DMS 273 (cell line): Measurements from ENCODE around the gene ALDOC.

ENCODE experiments used
- DNase-seq: peaks from one replicate; lab custom pipeline; 2025; ENCODE audit not compliant: unreplicated experiment; lab: John Stamatoyannopoulos, UW

Gene ALDOC

DNA sequence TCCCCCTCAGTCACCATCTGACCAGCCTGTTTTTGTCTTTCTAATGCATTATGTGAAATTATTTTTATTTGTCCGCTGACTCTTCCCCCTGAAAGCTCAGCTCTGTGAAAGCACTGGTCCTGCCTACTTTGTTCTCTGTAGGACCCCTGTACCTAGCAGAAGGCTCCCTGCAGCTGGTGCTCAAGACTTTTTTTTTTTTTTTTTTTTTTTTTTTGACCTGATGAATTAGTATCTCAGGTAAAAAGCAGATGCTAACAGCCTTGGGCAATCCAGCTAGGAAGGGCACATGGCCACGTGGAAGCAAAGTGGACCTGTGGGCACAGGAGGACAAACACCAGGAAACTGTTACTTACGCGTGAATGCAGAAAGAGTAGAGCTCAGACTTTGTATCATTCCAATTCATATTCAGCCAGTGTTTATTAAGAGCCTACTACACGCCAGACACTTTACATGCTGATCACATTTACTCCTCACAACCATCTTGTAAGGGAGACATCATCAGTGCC, 23.6 kb downstream of the ALDOC start:
- no peak for DNase-seq

GRCh38 chr17:28552176-28552999, 24.3 kb downstream of the ALDOC start, which contains the start of gene UNC119:
Gene UNC119, minus strand, starts transcription at chr17:28552624. Its CDS starts 67 bp downstream, at chr17:28552557.
- DNase-seq = peak; percentile 93

DNA sequence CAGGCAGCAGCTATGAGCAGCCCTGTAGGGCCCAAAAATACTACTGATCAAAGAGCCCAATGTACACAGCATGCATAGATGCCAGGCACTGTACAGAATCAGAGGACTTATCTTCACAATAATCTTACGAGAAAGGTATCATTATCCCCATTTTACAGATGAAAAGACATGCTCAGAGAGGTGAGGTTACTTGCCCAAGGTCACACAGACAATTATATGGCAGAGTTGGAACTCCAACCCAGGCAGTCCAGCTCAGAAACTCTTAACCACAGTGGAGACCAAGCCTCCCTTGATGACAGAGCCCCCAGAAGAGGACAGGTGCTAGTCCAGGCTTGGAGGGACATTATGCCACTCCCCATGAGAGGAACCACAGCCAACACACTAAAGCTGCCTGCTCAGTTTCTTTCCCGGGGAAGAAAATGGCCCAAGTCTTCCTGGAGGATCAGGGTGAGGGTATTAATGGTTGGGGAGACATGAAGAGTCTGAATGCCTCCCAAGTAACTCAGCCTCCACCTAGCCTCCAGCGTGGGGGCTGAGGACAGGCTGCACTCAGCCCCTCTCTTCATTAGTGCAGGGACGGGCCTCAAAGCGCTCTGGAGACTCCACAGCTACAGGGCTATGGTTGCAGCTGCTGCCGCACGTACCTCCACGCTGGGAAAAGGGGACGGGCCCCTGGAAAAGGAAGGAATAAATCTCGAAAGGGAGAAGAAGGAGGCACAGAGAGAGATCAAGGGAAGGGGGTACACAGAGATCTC, 25.1 kb downstream of the ALDOC start:
- peak; percentile 44 for DNase-seq

- DNase-seq = no peak
Measured at GRCh38 chr17:28550858-28551257, 25.8 kb downstream of the ALDOC start.

DNA sequence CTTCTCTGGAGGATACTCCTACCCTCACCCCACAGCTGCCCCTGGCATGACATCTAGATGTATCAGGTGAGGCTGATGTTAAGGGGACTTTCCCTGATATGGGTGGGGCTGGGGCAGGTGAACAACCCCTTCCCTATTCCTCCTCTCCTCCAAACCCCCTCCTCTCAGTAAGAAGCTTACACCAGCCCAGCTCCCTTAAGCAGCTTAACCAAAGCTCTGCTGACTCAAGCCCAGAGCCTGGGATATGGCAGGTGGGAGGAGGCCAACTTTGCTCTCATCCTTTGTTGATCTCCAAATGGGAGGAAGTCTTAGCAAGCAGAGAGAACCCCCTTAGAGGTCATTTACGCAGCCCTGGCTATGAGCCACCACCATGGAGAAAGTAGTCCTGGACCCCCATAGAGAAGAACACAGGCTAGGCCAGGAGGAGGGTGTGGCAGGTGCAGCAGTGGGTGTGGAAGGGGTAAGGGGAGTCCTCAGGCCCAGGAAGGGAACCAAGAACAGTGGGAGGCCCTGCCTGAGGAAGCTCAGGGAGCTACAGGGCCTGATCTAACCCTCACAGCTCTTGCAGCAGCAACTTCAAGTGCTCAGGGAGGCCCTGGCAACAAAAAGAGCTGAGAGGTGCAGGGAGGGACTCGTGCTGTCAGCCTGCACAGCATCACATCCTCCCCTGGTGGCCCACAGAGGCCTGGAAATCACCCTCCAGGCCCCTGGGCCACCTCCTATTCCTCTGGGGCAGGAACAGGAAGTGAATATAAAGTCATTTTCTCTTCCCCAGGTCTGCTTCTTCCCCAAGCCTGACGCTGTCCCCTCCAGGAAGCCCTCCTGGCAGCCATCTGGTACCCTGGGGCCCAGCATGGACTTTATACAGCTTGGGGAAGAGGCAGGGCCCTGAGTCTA, 27.2 kb downstream of the ALDOC start:
- no peak for DNase-seq

GRCh38 chr17:28548417-28549130, 28.1 kb downstream of the ALDOC start:
- DNase-seq = no peak

DNA sequence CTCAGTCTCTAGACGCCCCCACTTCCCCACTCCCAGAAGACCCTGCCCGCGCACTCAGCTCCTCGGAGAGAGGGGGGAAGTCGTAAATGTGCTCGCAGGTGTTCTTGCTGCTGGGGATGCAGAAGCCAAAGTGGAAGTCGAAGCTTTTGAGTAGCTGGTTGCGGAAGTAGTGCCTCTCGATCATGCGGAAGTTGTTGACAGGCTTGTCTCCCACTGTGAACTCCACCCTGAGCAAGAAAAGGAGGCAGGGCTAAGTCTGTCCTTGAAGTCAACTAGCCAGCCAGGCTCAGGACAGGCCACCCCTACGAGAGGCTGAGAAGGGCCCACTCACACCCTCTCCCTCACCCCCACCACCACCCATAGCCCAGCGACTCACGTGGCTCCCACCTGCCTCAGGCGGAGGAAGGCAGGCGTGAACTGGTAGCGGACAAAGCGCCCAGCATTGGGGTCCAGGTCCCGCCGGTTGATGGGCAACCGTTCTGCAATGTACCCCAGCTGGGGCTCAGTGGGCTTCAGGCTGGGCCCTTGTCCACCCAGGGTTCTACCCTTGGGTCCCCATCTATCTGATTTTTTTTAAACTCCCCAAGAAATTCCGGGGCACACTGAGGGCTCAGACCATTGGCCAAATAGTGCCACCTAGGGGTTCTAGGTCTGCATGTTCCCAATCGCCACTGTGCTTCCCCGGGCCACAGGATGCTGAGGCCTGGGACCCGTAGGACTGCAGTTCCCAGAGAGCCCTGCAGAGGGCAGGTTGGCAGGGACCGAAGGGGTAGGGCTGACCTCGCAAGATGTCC, 28.9 kb downstream of the ALDOC start:
- peak; percentile 90 for DNase-seq

DNA sequence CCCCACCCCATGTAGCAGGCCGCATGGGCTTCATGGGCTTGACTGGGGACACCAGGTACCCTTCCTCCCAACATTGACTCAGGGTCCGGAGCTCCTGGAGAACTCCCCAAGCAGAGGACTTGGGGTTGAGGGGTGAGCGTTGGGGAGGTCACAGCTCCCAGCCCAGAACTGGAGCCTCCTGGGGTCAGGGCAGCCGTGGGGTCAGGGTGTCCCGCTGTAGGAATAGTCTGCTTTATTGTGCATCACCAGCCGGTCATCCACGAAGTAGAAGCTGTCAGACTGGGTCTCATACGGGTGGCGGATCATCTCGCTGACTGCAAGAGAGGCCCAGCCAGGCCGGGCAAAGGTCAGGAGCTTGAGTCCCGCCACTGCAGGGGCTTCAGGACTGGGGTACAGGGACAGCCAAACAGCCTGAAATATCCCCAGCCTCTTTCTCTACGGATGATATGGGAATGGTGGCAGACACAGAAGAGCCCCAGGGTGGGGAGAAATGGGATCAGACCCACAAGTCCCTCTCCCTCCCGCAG, 29.5 kb downstream of the ALDOC start:
- DNase-seq = no peak

DNA sequence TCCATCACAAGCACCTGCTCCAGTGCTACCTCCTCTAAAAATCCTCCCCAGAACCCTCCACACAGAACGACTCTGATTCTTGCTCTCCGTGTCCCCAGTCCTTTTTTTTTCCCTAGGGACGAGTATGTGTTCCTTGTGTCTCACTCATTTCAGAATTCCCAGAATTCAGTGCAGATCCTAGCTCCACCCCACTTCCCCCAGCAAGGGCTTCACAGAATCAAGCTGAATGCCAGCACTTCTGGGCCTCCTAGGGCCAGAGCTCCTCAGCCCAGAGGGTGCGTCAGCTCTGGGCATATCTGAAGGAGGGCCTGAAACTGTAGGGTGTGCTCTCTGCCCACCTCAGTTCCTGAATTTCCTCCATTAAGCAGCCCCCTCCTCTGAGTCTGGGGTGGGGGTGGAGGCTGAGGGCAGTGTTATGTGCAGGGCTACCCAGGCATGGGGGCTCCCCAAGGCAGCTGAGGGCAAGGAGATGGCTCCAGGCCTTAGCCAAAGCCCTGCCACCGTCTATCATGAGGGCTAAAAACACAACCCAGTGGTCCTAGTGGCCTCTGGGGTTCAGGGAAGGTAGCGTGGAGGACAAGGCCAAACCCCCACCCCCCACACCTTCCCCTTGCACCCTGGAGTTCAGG, 30.8 kb downstream of the ALDOC start:
- DNase-seq = no peak

DNA sequence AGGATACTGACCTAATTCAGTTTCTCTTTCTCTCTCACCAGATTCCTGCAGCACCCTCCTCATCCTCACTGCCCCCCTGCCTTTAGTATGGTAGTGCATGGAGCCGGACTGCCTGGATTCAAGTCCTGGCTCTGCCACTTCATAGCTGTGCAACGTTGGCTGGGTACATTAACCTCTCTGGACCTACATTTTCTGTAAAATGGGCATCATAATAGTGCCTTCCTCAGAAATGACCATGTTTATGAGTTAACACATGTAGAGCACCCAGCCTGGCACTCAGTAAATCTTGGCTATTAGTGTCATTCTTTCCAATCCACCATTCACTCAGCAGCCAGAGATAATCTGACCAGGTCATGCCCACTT, 31.6 kb downstream of the ALDOC start:
- DNase-seq = no peak

GRCh38 chr17:28544402-28545140, 32.1 kb downstream of the ALDOC start:
- DNase-seq = no peak

DNA sequence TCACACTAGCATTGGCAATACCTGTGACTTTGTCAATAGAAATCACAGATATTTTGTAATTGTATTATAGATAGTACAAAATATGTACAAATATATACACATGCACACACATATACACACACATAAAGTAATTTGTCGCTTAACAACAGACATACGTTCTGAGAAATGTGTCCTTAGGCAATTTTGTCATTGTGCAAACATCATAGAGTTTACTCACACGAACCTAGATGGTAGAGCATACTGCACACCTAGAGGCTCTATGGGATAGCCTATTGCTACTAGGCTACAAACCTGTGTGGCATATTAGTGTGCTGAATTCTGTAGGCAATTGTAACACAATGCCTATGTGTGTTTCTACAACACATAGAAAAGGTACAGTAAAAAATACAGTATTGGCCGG, 35.3 kb downstream of the ALDOC start:
- DNase-seq = no peak

DNA sequence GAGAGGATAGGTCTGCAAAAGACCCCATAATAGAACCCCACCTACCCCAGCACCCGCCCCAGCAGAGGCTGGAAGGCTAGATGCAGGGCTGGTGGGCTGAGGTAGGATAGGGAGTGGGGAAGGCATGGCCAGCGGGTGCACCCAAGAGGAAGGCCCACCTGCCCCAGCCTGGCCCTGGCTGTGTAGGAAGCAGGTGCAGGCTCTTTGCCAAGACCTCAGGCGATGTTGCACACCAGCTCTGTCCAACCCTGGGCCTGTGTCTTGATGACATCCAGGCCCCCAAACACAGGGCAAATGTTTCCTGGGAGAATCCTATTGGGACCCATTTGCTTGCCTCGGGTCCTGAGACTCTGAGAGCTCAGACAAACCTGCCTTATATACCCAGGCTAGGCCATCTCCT, 36.5 kb downstream of the ALDOC start:
- no peak for DNase-seq

GRCh38 chr17:28538296-28538895, 38.3 kb downstream of the ALDOC start:
- no peak for DNase-seq

GRCh38 chr17:28537219-28537610, 39.5 kb downstream of the ALDOC start:
- DNase-seq = no peak

DNA sequence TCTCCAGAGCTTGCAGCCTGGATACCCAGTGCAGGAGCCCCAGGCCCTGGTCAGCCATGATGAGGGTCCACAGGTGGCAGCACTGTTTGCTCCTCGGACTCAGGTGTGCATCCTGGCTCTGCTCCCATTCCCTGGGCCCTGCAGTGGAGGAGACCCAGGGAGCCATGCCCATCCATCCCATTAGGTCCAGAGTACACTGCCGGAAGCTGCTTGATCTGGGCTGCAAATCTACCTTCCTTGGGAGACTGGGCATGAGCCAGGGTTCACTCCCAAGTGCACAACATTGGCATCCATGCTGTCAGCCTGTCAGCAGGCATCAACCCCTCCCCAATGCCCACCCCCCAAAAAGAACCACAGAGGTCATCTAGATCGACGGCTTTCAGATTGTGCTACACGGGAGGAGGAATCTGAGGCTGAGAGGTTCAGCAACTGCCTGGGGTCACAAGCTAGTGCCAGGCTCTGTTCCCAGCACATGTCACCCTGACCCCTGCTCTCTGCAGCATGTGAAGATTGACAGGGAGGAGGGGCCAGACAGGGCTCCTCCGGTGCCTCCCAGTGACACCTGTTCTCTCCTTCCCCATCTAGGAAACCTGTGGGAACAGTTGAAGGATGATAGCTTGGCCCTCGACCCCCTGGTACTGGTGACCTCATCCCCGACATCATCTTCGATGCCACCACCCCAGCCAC, 40.0 kb downstream of the ALDOC start:
- DNase-seq = no peak

DNA sequence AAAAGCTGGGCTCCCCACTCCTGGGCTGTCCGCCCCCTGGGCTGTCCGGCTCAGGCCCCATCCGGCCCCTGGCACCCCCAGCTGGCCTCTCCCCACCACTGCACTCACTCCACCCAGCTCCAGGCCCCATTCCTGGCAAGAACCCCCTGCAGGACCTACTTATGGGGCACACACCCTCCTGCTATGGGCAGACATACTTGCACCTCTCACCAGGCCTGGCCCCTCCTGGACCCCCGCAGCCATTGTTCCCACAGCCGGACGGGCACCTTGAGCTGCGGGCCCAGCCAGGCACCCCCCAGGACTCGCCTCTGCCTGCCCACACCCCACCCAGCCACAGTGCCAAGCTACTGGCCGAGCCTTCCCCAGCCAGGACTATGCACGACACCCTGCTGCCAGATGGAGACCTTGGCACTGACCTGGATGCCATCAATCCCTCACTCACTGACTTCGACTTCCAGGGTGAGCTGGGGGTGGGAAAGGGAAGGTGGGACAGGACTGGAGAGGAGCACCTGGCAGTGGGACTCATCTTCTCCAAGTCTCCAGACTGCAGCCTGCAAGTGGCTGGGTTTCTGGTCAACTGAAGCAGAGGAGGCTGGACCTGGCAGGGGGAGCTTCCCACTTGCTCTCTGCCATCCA, 41.8 kb downstream of the ALDOC start:
- DNase-seq = peak; percentile 28
